ENCODE results near the gene PAPSS2.
"Not testable (repeated sequence)": the region's sequence is repeated elsewhere in the genome, so short reads cannot be mapped to it uniquely, and the experiment has no call there.

PAPSS2 gene

DNA sequence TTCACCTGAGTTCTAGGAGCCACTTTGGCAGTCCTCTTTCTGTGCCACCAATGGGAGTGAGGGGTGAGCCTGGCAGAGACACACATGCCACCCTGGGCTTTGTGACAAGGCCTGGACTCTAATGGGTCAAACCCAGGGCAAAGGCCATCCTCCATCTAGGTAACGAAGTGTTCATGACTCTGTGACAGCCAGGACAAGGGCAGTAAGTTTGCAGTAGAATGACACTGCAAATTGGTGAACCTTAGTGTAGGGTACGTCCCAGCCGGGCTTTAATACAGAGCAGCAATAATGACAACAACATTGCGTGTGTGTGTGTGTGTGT lies 43.3 kb downstream of the PAPSS2 start:
- DNase-seq (ENCODE audit: low read depth in 1 of 2, low spot score in 1 of 2), result no peak

GRCh38 chr10:87703771-87704170 lies 44.1 kb downstream of the PAPSS2 start:
- no peak for DNase-seq (ENCODE audit: low read depth in 1 of 2, low spot score in 1 of 2)

DNA sequence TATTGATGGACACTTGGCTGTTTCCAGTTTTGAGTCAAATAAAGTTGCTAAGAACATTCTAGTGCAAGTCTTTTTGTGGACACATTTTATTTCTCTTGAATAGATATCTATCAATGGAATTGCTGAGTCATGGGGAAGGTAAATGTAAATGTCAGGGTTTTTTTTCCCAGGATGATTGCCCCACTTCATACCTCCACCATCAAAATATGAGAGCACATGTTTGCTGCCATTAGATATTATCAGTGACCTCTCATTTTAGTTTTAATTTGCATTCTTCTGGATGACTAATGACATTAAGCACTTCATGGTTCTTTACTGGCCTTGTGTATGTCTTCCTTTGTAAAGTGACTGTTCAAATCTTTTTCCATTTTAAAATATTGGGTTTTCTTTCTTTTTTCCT lies 45.7 kb downstream of the PAPSS2 start:
- no peak for DNase-seq (ENCODE audit: low read depth in 1 of 2, low spot score in 1 of 2)

DNA sequence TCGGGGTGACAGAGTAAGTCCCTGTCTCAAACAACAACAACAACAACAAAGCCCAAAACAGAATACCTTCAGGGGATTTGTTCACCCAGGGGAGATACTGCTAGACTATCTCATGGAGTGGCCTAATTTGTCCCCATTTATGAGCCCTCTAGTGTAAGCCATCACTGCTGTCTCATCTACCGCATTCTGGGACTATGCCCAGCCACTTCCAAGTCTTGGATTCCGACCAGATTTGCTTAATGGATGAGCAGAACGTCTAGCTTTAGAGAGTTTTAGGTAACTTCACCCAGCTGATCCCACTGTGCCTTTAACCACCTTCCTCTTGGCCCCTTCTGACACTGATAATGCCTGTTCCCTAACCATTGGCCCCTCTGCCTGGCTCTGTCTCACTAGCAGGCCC lies 47.1 kb downstream of the PAPSS2 start:
- no peak for DNase-seq (ENCODE audit: low read depth in 1 of 2, low spot score in 1 of 2)

DNA sequence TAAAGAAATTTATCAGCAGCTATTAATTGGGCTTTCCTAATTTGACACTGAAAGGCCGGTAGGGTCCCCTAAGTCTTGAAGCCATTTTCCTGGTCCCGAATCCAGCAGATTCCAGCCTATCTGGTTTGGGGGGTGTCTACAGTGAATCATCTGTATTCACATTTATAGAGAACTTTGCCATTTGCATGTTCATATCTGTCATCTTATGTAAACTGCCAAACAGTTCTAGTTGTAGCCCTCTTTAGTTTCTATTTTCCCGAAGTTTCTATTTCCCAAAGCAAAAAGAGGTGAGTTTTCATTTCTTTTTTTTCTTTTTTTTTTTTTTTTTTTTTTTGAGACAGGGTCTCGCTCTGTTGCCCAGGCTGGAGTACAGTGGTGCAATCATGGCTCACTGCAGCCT lies 47.6 kb downstream of the PAPSS2 start:
- DNase-seq (ENCODE audit: low read depth in 1 of 2, low spot score in 1 of 2), result no peak

- DNase-seq (ENCODE audit: low read depth in 1 of 2, low spot score in 1 of 2), result no peak
These were observed 53.4 kb downstream of the PAPSS2 start for GRCh38 chr10:87712913-87713616.

GRCh38 chr10:87713707-87714106 lies 54.0 kb downstream of the PAPSS2 start:
- no peak for DNase-seq (ENCODE audit: low read depth in 1 of 2, low spot score in 1 of 2)

DNA sequence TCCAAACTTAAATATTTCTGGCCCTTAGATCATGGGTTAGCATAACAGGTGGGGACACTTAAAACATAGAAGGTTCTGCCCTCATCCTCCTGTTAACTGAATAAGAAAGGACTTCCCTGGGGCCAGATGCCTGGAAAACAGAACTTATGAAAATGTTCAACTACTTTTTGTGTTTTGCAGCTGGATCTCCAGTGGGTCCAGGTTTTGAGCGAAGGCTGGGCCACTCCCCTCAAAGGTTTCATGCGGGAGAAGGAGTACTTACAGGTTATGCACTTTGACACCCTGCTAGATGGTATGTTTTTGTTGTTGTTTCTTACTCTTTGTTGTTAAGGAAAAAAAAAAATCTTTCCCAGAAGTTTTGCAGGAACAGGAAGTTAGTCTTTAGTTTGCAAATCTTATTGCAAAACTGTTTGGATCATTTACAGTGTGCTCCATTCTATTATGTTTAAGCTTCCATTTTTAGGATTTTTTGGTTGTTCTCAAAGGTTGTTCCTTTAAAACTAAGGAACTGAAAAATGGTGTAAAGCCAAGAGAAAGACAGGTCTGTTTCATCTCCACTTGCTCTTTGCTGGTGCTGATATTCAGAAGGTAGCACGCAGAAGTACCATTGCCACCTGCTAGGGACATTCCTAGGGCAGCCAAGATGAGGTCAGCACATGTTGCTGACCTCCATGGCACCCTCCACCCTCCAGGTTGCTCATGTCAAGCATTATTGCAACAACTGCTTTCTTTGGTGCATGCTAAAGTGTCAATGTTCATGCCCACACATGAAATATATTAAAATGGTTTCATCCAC lies 56.1 kb downstream of the PAPSS2 start:
- DNase-seq (ENCODE audit: low read depth in 1 of 2, low spot score in 1 of 2), result no peak

DNA sequence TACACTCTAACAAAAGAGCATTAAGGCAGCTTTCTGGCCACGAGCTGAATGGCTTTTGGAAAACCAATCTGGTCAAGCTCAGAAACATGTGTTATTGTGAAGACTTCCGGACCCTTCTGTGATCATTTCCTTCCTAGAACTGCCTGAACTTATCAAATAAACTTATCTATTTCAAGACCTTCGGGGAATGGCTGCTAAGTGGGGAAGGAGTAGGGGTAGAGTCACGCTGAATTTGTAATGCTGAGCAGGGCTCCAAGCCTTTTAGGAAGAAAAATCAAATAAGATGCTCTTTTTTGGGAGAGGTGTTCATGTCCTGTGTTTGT lies 56.6 kb downstream of the PAPSS2 start:
- DNase-seq (ENCODE audit: low read depth in 1 of 2, low spot score in 1 of 2), result no peak

GRCh38 chr10:87720665-87721064 lies 61.0 kb downstream of the PAPSS2 start:
- DNase-seq (ENCODE audit: low read depth in 1 of 2, low spot score in 1 of 2), result no peak

- DNase-seq (ENCODE audit: low read depth in 1 of 2, low spot score in 1 of 2), result no peak
These were observed 62.1 kb downstream of the PAPSS2 start for GRCh38 chr10:87721781-87722180.

GRCh38 chr10:87722716-87723115 lies 63.0 kb downstream of the PAPSS2 start:
- DNase-seq (ENCODE audit: low read depth in 1 of 2, low spot score in 1 of 2), result no peak

- DNase-seq (ENCODE audit: low read depth in 1 of 2, low spot score in 1 of 2), result no peak
These were observed 63.8 kb downstream of the PAPSS2 start for GRCh38 chr10:87723500-87723899.

DNA sequence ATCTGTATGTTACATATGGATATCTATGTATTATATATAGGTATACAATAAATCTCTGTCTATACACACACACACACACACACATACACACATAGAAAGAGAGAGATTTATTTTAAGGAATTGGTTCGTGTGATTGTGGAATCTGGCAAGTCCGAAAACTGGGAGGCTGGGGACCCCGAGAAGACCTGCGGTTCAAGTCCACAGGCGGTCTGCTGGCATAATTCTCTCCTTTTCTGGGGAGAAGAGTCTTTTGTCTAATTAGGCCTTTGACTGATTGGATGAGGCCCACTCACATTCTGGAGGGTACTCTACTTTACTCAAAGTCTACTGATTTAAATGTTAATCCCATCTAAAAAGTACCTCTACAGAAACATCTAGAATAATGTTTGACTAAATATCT lies 65.1 kb downstream of the PAPSS2 start:
- DNase-seq (ENCODE audit: low read depth in 1 of 2, low spot score in 1 of 2), result no peak

DNA sequence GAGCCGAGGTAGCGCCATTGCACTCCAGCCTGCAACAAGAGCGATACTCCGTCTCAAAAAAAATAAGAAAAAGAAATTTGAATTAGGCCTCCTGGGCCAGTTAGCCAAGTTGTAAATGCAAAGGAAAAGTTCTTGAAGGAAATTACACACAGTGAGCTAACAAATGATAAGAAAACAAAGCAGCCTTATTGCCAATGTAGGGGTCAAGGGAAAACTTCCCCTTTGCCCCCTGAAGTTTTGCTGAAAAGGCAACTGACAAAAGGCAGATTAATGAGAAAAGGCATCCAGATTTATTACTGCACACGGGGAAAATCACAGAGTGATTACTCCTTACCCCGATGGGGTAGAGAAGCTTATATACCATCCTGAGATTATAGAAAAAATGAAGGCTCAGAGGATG lies 70.3 kb downstream of the PAPSS2 start:
- DNase-seq (ENCODE audit: low read depth in 1 of 2, low spot score in 1 of 2), result no peak

GRCh38 chr10:87733081-87733480 lies 73.4 kb downstream of the PAPSS2 start:
- no peak for DNase-seq (ENCODE audit: low read depth in 1 of 2, low spot score in 1 of 2)

GRCh38 chr10:87734987-87735827 lies 75.5 kb downstream of the PAPSS2 start:
- DNase-seq (ENCODE audit: low read depth in 1 of 2, low spot score in 1 of 2), result no peak

DNA sequence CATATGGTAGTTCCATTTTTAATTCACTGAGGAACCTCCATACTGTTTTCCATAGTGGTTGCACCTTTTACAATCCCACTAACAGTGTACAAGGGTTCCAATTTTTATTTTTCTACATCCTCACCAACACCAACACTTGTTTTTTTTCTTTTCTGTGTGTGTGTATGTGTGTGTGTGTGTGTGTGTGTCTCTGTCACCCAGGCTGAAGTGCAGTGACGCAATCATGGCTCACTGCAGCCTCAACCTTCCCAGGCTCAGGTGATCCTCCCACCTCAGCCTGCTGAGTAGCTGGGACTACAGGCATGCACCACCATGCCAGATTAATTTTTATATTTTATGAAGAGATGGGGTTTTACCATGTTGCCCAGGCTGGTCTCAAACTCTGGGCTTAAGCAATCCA lies 78.6 kb downstream of the PAPSS2 start:
- not testable (repeated sequence) for DNase-seq (ENCODE audit: low read depth in 1 of 2, low spot score in 1 of 2)

DNA sequence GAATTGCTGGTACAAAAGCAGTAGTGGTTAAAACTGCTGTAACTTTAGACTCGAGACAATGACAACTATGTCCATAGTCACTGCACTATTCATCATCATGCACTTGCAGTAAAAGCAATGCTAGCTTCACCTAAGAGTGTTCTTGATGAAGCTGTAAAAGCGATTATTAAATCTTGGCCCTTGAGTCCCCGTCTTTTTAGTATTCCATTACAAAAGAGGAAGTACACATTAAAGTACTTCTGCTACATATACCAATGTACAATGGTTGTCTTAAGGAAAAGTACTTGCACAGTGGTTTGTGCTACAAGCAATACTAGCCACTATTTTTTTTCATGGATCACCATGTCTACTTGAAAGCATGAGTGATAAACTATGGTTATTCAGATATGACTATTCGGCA lies 80.0 kb downstream of the PAPSS2 start:
- no peak for DNase-seq (ENCODE audit: low read depth in 1 of 2, low spot score in 1 of 2)

- no peak for DNase-seq (ENCODE audit: low read depth in 1 of 2, low spot score in 1 of 2)
These were observed 80.6 kb downstream of the PAPSS2 start for GRCh38 chr10:87740254-87740655.

DNA sequence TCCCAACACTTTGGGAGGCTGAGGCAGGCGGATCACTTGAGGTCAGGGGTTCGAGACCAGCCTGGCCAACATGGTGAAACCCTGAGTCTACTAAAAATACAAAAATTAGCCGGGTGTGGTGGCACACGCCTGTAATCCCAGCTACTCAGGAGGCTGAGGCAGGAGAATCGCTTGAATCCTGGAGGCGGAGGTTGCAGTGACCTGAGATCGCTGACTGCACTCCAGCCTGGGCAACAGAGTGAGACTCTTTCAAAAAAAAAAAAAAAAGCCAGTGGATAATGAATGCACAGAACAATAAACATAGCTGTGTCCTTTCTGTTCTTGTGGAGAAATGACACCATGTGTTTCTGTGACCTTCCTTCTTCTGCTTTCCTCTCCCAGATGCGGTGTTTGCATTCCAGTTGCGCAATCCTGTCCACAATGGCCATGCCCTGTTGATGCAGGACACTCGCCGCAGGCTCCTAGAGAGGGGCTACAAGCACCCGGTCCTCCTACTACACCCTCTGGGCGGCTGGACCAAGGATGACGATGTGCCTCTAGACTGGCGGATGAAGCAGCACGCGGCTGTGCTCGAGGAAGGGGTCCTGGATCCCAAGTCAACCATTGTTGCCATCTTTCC lies 83.4 kb downstream of the PAPSS2 start:
- DNase-seq (ENCODE audit: low read depth in 1 of 2, low spot score in 1 of 2), result not testable (repeated sequence)

GRCh38 chr10:87744606-87745005 lies 84.9 kb downstream of the PAPSS2 start:
- DNase-seq (ENCODE audit: low read depth in 1 of 2, low spot score in 1 of 2), result no peak
